Renal cortex interstitium (tissue), 15 donors: ENCODE data around the gene OR52J3. TPM values are rescaled to one million over a fixed set of nuclear protein-coding genes. Genes with fewer than 3 reads are reported as not detected.
"Not testable (repeated sequence)": the region's sequence is repeated elsewhere in the genome, so short reads cannot be mapped to it uniquely, and the experiment has no call there.

Source experiments
- DNase-seq, 11 donors: peaks; one replicate each; pipeline ENCODE4 v3.0.0-alpha.2; 2013; ENCODE audit warnings: low read depth in 9 of 11, low spot score in 4 of 11; ENCODE audit errors: extremely low read depth in 1 of 11
- long read RNA-seq, 16 experiments: transcript quantifications; one replicate each; lab custom pipeline, GENCODE V29; 2026
- polyA plus RNA-seq, 3 donors: library from polyadenylated mRNA; unstranded; fragments of 120-200 nt; gene quantifications; one replicate each; pipeline ENCODE4 v1.2.1, GENCODE V29; 2013; ENCODE audit not compliant: insufficient read length in 3 of 3

OR52J3 gene
- polyA plus RNA-seq, result not detected
- long read RNA-seq, donor 1, result 0 reads
- long read RNA-seq, donor 2, result 0 reads
- long read RNA-seq, donor 3, result 0 reads
- long read RNA-seq, donor 4, result 0 reads
- long read RNA-seq, donor 5, result 0 reads
- long read RNA-seq, donor 6, result 0 reads
- long read RNA-seq, donor 7, result 0 reads
- long read RNA-seq, donor 8, result 0 reads
- long read RNA-seq, donor 9, result 0 reads
- long read RNA-seq, donor 10, result 0 reads
- long read RNA-seq, donor 11, result 0 reads
- long read RNA-seq, donor 12, result 0 reads
- long read RNA-seq, donor 13, result 0 reads
- long read RNA-seq, donor 14, result 0 reads
- long read RNA-seq, donor 15, result 0 reads
- long read RNA-seq, donor 16, result 0 reads

DNA sequence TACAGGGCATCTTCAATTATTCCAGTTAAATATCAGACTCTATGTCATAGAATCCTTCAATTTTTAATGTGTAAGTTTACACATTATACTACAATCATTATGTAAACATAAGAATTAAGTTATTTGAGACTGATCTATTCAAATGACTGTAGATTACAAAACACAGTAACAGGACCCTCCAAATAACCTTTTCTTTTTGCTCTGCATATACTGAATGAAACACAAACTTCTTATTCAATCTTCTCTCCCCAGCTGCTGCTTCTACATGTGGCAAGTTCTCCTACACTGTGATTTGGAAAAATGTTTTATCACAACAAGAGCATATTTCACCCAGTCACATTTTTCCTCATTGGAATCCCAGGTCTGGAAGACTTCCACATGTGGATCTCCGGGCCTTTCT, at the start of gene OR52J3:
OR52J3 (plus strand) TSS at position 301 of the 400 bp plus-strand sequence; CDS start at position 301, 0 bp downstream.
- no peak for DNase-seq

DNA sequence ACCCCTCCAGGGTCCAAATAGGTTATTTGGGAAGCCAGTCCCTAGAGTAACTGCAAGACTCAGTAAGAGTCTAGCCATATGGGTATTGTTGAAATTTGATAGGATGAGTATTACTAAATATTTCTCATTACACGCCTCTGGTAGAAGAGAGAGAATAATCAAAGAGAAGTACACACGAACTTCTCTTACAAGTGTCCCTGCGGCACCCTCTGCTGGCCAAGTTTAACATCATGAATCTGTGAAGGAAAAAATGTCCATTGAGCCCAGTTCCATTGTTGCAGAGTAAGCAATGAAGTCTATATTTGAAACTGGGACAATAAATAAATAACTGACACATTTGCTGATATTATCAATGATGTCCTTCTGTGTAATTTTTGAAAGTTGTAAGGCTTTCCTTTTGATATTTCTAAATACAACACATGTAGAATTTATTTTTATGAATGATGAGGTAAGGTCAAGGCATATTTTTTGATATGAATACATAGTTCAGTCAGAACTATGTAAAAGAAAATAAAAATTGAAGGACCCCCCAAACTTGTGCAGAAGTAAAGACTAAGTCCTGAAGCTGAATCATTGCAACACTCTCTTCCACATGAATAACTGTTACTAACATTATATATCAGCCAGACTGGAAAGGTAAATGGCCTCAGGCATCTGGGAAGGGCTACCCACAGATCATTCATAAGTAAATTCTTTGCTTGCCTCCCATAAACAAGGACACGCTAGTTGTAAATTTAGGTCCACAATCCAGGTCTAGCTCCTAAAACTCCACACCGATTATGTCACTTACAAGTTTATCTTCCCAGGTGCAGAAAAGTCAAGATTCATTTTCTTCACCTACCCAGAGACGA, 41.7 kb upstream of the OR52J3 start:
- DNase-seq, result peak; percentile 29 to 64 (median 47)

- no peak for DNase-seq
These were observed 38.8 kb upstream of the OR52J3 start for GRCh38 chr11:5007561-5007960.

DNA sequence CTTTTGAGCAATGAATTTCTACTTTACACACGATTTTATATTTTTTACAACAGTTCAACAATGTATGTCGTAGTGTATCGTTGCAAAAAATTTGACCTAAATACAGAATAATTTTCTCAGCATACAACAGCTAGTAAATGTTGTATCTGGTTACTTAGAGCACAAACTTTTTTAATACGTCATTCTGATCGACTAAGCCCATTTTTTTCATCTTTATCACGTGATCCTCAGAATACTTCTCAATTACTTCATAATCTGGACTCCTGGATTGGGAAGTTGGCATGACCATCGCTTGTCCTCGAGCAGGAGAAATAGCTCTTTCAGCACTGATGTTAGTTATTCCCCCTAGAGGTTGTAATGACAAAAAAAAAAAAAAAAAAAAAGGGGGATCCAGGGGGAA, 35.1 kb upstream of the OR52J3 start:
- DNase-seq, result no peak

GRCh38 chr11:5013012-5013411, 33.3 kb upstream of the OR52J3 start:
- no peak for DNase-seq

- DNase-seq, result no peak
These were observed 24.3 kb upstream of the OR52J3 start for GRCh38 chr11:5021996-5022395.

DNA sequence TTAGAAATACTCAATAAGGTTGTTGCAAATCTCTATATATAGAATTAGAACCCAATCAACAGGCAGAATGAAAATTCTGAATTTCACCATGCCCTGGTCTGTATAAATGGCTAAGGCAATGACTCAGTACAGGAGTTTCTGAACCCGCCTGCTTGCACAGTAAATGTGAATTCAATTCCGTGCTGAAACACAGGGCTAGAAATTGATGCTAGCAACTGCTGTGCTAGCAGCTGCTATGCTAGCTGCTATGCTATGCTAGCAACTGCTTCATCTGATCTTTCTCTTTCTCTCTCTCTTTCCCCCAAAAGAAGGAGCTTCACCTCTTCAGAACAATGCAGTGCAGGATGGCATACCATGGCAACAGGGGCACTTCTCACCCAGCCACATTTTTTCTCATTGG, 9.7 kb upstream of the OR52J3 start:
- no peak for DNase-seq

GRCh38 chr11:5037926-5038325, 8.4 kb upstream of the OR52J3 start:
- no peak for DNase-seq

GRCh38 chr11:5038341-5038740, 8.0 kb upstream of the OR52J3 start:
- DNase-seq, result no peak

- DNase-seq, result no peak
These were observed 5.5 kb upstream of the OR52J3 start for GRCh38 chr11:5040876-5041275.

DNA sequence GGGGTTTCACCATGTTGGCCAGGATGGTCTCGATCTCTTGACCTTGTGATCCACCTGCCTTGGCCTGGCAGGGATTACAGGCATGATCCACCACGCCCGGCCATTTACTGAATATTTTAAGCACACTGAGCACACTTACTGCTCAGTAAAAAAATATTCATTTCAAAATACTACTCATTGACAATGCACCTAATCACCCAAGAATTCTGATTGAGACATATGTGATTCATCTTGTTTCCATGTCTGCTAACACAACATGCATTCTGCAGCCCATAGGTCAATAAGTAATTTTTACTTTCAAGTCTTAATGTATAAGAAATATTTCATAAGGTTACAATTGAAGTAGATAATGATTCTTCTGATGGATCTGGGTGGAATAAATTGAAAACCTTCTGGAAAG, 4.2 kb upstream of the OR52J3 start:
- no peak for DNase-seq

GRCh38 chr11:5043380-5043779, 2.9 kb upstream of the OR52J3 start:
- no peak for DNase-seq

- DNase-seq, result no peak
These were observed 516 bp downstream of the OR52J3 start for GRCh38 chr11:5046754-5047330.

- DNase-seq, result not testable (repeated sequence)
These were observed 12.4 kb downstream of the OR52J3 start for GRCh38 chr11:5058679-5059078.

GRCh38 chr11:5059391-5059790, 13.1 kb downstream of the OR52J3 start, which contains the start of gene OR52E2:
Gene OR52E2 (minus strand): TSS chr11:5059627. CDS start chr11:5059627, 0 bp downstream.
- DNase-seq, result no peak

DNA sequence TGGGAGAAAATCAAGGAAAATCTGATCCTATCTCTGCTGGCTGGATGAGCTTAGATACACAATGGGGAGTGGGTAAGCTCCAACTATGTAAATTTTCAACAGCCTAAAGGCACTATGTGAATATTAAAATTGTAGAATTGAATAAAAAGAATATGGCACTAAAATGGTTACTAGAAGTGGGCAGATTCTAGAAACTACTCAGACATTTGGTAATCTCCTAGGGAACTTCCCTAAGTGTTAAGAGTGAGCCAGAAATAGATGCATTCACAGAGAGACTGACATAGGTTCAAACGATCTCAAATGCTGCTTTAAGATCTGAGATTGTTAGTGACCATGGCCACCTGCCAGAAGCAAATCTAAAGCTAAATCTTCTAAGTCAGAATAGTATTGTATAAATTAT, 18.7 kb downstream of the OR52J3 start:
- DNase-seq, result no peak

GRCh38 chr11:5069272-5069671, 22.9 kb downstream of the OR52J3 start, which contains the start of gene OR52E1:
Gene OR52E1 (plus strand): TSS chr11:5069572.
- no peak for DNase-seq

GRCh38 chr11:5071799-5072198, 25.5 kb downstream of the OR52J3 start:
- DNase-seq, result no peak

GRCh38 chr11:5081405-5081804, 35.1 kb downstream of the OR52J3 start:
- DNase-seq, result no peak

DNA sequence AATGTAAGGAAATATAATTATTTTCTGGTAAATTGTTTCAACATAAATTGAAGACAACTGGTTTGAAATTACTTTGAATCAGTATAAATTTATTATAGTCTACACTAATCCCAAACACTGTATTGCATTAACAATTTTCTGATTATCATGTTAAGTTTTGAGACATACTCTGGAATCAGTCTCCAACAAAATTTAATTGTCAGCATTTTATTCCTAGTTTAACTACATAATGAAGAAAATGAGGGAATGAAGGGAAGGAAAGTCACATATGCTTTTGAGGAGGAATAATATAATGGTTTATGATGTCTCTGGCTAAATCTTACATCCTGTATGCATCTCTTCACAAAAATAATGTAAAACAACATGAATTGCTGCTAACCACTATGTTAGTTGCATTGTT, 37.3 kb downstream of the OR52J3 start:
- no peak for DNase-seq
